BJ (cell line): Measurements from ENCODE around the gene SLIT3. TPM values are rescaled to one million over a fixed set of nuclear protein-coding genes. Genes with fewer than 3 reads are reported as not detected.

Source experiments
- CTCF ChIA-PET: fragments of 350-600 bp; formaldehyde crosslinking; extraction: SDS; loops from one replicate; lab custom pipeline; 2021; ENCODE audit warnings: antibody characterized with exemption, inconsistent platforms; lab: Yijun Ruan, JAX
- POLR2A ChIA-PET: fragments of 300-600 bp; sonication (Branson Sonifier 250); formaldehyde crosslinking; extraction: SDS; loops from one replicate; lab custom pipeline; 2021; ENCODE audit warnings: antibody characterized with exemption; lab: Charles Lee
- DNase-seq: peaks from one replicate; pipeline ENCODE4 v3.0.0-alpha.2; 2011; ENCODE audit warnings: low read depth
- H3K27me3 ChIP-seq: 2 replicates; pipeline ENCODE4 v1.6.0; 2011; ENCODE audit warnings: low read length; ENCODE audit not compliant: control insufficient read depth, insufficient read depth
- H3K36me3 ChIP-seq: 2 replicates; pipeline ENCODE4 v1.5.1; 2011; ENCODE audit warnings: low read length; ENCODE audit not compliant: control insufficient read depth, insufficient read depth
- H3K4me3 ChIP-seq: 2 replicates; pipeline ENCODE4 v1.5.1; 2011; ENCODE audit warnings: low read depth, mild to moderate bottlenecking, control low read depth, low read length
- polyA plus RNA-seq: library from polyadenylated mRNA; depleted of rRNA; stranded (reverse); fragments of >200 nt; gene quantifications from 2 replicates; pipeline ENCODE4 v1.2.3, GENCODE V29; 2011
- TF ChIP-seq, protein P1 (sequence below): IDR thresholded peaks from 2 replicates; pipeline ENCODE4 v1.5.1; 2011; ENCODE audit warnings: low read depth, mild to moderate bottlenecking, control low read depth, inconsistent platforms, low read length, moderate library complexity; ENCODE audit not compliant: insufficient read depth

The SLIT3 gene
- polyA plus RNA-seq, 1 experiment, result 26.8 TPM

DNA sequence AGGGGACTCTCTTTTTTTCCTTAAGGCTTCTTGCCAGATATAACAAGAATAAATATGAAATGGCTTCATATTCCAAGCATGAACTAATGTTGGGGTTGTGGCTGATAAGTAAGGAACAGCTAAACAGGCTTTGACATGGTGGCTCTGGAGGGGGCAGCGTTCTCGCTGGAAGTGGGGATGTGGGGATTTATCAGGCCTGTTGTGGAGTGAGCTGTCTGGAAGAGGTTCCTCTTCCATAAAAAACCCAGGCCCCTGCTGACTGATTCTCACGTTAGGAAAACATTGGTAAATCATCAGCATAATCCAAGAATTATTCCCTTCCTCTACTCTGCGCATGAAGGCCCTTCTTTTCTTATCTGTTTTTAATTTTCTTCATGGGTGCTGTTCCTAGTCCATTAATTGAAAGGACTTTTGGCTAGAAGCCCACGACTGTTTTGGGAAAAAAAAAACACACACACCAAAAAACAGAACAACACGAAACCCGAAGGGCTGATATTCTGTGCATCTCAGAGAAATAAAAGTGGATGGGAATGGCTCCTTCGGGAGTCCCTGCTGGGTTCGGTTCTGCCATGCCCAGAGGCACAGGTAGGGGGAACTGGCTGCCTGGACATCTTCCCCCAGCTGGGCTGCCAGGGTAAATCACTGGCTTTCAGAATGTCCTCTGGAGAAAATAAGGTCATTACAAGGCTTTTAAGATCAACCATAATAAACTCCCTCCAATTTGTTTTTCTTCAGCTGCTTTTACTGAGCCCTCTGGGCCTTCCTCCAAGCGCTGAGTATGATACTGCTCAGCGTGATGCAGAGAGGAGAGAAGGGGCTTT is 297.0 kb downstream of the SLIT3 start:
- DNase-seq, result no peak
- TF ChIP-seq, protein P1, sequence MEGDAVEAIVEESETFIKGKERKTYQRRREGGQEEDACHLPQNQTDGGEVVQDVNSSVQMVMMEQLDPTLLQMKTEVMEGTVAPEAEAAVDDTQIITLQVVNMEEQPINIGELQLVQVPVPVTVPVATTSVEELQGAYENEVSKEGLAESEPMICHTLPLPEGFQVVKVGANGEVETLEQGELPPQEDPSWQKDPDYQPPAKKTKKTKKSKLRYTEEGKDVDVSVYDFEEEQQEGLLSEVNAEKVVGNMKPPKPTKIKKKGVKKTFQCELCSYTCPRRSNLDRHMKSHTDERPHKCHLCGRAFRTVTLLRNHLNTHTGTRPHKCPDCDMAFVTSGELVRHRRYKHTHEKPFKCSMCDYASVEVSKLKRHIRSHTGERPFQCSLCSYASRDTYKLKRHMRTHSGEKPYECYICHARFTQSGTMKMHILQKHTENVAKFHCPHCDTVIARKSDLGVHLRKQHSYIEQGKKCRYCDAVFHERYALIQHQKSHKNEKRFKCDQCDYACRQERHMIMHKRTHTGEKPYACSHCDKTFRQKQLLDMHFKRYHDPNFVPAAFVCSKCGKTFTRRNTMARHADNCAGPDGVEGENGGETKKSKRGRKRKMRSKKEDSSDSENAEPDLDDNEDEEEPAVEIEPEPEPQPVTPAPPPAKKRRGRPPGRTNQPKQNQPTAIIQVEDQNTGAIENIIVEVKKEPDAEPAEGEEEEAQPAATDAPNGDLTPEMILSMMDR, result peak; percentile 50
- ChIA-PET CTCF (interaction anchor here (1.1 to 2.1 kb wide), 5 partner anchors 9 to 544 kb away, joined by 3 to 5 read pairs (median 3); no protein-coding TSS in a partner anchor), POLR2A (no interaction called here)
- Histone ChIP-seq H3K4me3 (no peak overlapping the region), H3K36me3 (no peaks in the 10 kb centered on the region), H3K27me3 (no peaks in the 10 kb centered on the region; the same call in 1 of the 2 replicates)

DNA sequence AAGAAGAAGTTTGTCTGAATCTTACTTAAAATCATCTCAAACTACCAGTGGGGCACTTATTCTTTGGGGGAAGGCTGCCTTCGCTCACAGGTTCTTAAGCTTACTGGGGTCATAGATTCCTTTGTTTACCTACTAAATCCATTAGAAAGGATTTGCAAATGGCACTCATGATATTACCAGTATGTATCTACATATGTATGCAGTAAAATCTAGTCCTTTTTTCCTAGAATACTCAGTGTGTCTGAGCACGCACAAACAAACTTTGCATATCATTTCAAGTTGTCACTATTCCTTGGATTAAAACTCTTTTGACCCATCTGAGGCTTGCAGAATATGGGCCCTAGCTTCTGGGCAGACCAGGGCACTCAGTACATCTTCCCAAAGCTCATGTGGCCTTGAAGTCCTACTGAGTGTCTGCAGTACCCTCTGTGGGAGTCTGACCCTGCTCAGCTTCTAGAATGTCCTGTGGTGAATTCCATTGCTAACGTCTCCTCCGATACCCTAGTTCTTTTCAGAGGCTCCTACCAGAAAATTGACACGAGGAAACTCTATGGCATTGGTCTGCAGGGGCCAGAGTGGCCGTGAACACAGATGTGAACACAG is 297.9 kb downstream of the SLIT3 start:
- POLR2A ChIA-PET, result no interaction called here
- CTCF ChIA-PET, result interaction anchor here (2.1 kb wide), 1 partner anchor 545 kb away, joined by 5 read pairs; no protein-coding TSS in a partner anchor
- Histone ChIP-seq H3K36me3 (no peaks in the 10 kb centered on the region), H3K27me3 (no peaks in the 10 kb centered on the region; the same call in 1 of the 2 replicates), H3K4me3 (no peak overlapping the region)
- TF ChIP-seq, protein P1, result no peak
- no peak for DNase-seq

DNA sequence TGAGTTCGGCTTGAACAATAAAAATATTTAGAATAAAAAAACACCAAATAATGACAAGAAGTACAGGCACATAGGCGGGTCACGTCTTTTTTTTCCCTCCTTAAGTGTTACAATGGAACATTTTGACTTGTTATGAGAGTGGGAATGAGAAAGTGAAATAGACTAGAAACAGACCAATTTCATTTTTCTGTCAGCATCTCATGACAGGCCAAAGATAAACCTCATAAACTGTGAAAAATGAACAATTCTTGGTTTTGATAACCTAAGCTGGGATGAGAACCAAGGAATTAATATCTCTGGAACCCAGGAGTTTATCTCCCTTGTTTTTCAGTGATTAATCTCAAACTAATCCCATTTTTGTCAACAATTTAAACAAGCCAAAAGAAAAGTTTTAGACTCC is 299.5 kb downstream of the SLIT3 start:
- CTCF ChIA-PET, result interaction anchor here (0.5 to 2.6 kb wide), 2 partner anchors 14 to 64 kb away, joined by 4 to 5 read pairs; no protein-coding TSS in a partner anchor
- no peak for DNase-seq

DNA sequence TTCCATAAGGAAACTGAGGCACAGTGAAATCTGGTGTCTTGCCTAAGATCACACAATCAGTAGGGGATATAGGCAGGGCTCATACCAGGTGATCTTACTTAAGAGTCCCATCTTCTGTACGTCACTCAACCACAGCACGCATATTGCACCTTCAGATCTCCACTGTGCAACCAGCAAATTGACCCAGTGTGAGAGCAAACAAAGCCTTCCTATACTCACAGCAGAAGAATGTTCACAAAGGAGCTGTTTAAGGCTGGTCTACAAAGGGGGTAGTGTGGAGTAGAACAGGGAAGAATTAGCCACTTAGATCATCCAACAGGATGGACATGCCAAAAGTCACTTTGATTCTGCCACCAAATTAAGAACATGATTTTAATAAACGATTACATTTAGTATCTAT is 305.9 kb downstream of the SLIT3 start:
- no peak for DNase-seq
- Histone ChIP-seq H3K27me3 (no peaks in the 10 kb centered on the region; the same call in 1 of the 2 replicates), H3K36me3 (no peaks in the 10 kb centered on the region), H3K4me3 (no peak overlapping the region)
- POLR2A ChIA-PET, result no interaction called here
- CTCF ChIA-PET, result interaction anchor here (0.6 to 1.0 kb wide), 4 partner anchors 14 to 554 kb away, joined by 3 to 4 read pairs (median 3); no protein-coding TSS in a partner anchor
- TF ChIP-seq, protein P1, result no peak

More for the DNA sequence above, 299.5 kb downstream of the SLIT3 start:
- TF ChIP-seq, protein P1, result no peak
- Histone ChIP-seq H3K4me3 (no peak overlapping the region), H3K36me3 (no peaks in the 10 kb centered on the region), H3K27me3 (no peaks in the 10 kb centered on the region; the same call in 1 of the 2 replicates)
- POLR2A ChIA-PET, result no interaction called here

DNA sequence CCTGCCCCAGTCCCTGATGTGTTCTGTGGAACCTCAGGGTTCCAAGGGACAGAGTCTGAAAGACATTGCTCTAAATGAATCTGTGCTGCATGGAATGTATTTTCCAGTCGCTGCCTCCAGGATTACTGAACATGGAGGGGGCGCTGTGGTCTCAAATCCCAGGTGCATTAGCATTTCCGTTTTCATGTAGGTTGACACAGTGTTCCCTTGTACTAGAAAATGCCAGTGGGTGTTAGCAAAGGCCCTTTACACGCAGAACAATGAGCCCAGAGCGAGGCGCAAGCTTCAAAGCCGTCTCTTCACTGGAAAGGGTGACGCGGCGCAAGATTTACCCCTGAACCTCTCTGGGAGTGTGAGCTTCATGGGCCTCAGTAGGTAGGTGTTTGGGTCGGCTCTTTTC is 308.3 kb downstream of the SLIT3 start:
- POLR2A ChIA-PET, result no interaction called here
- DNase-seq, result no peak
- CTCF ChIA-PET, result interaction anchor here (0.7 to 1.3 kb wide), 2 partner anchors 169 to 556 kb away, joined by 3 to 6 read pairs; no protein-coding TSS in a partner anchor
- no peaks in the 10 kb centered on the region for H3K36me3 ChIP-seq
- H3K4me3 ChIP-seq, result no peak overlapping the region
- H3K27me3 ChIP-seq, result no peaks in the 10 kb centered on the region; the same call in 1 of the 2 replicates
- TF ChIP-seq, protein P1, result no peak
